Skeletal muscle cell (primary cell): ENCODE results near the gene CRYGN.

Source experiments
- DNase-seq: peaks from one replicate; pipeline ENCODE4 v3.0.0-alpha.2; 2010; ENCODE audit warnings: low read depth
- H3K4me3 ChIP-seq: 2 replicates; pipeline ENCODE4 v1.5.1; 2011; ENCODE audit warnings: low read depth, mild to moderate bottlenecking, control low read depth, low read length, moderate library complexity

Gene CRYGN

GRCh38 chr7:151410405-151411390, 29.2 kb downstream of the CRYGN start:
- DNase-seq, result no peak
- H3K4me3 ChIP-seq, result peak overlapping the region; percentile 40

- no peak for DNase-seq
- H3K4me3 ChIP-seq, result peak within 1 kb of the TSS; percentile 40
Measured at GRCh38 chr7:151409667-151410404, 30.1 kb downstream of the CRYGN start, which contains the start of gene WDR86. TSS of gene WDR86 (minus strand) at chr7:151410038. CDS start at chr7:151409589, 449 bp downstream.

- no peak overlapping the region for H3K4me3 ChIP-seq
- no peak for DNase-seq
Measured at GRCh38 chr7:151408839-151409666, 30.9 kb downstream of the CRYGN start.

GRCh38 chr7:151408498-151408838, 31.5 kb downstream of the CRYGN start:
- no peak overlapping the region for H3K4me3 ChIP-seq
- DNase-seq, result no peak

GRCh38 chr7:151406886-151407583, 32.9 kb downstream of the CRYGN start:
- DNase-seq, result no peak
- no peak overlapping the region for H3K4me3 ChIP-seq

GRCh38 chr7:151406051-151406875, 33.7 kb downstream of the CRYGN start:
- H3K4me3 ChIP-seq, result no peak overlapping the region
- no peak for DNase-seq

GRCh38 chr7:151405588-151405987, 34.4 kb downstream of the CRYGN start:
- no peak for DNase-seq
- no peak overlapping the region for H3K4me3 ChIP-seq

- no peak overlapping the region for H3K4me3 ChIP-seq
- no peak for DNase-seq
Measured at GRCh38 chr7:151405056-151405455, 34.9 kb downstream of the CRYGN start.

- H3K4me3 ChIP-seq, result no peak overlapping the region
- no peak for DNase-seq
Measured at GRCh38 chr7:151404216-151405011, 35.5 kb downstream of the CRYGN start.

GRCh38 chr7:151403764-151404163, 36.2 kb downstream of the CRYGN start:
- no peak for DNase-seq
- H3K4me3 ChIP-seq, result no peak overlapping the region

GRCh38 chr7:151402029-151402835, 37.7 kb downstream of the CRYGN start:
- no peak for DNase-seq
- H3K4me3 ChIP-seq, result no peak overlapping the region

- no peak overlapping the region for H3K4me3 ChIP-seq
- no peak for DNase-seq
Measured at GRCh38 chr7:151400626-151401315, 39.2 kb downstream of the CRYGN start.

- DNase-seq, result no peak
- H3K4me3 ChIP-seq, result no peak overlapping the region
Measured at GRCh38 chr7:151399906-151400305, 40.0 kb downstream of the CRYGN start.

GRCh38 chr7:151399305-151399601, 40.7 kb downstream of the CRYGN start:
- DNase-seq, result no peak
- H3K4me3 ChIP-seq, result no peak overlapping the region

- no peak overlapping the region for H3K4me3 ChIP-seq
- DNase-seq, result no peak
Measured at GRCh38 chr7:151398446-151399304, 41.3 kb downstream of the CRYGN start.
